CD4-positive, alpha-beta T cell treated with Interleukin-10 for 1 hour (primary cell): ENCODE results near the gene CASKIN1.

Experiments used
- DNase-seq: peaks from one replicate; pipeline ENCODE4 v3.0.0-alpha.2; 2020

Gene CASKIN1

DNA sequence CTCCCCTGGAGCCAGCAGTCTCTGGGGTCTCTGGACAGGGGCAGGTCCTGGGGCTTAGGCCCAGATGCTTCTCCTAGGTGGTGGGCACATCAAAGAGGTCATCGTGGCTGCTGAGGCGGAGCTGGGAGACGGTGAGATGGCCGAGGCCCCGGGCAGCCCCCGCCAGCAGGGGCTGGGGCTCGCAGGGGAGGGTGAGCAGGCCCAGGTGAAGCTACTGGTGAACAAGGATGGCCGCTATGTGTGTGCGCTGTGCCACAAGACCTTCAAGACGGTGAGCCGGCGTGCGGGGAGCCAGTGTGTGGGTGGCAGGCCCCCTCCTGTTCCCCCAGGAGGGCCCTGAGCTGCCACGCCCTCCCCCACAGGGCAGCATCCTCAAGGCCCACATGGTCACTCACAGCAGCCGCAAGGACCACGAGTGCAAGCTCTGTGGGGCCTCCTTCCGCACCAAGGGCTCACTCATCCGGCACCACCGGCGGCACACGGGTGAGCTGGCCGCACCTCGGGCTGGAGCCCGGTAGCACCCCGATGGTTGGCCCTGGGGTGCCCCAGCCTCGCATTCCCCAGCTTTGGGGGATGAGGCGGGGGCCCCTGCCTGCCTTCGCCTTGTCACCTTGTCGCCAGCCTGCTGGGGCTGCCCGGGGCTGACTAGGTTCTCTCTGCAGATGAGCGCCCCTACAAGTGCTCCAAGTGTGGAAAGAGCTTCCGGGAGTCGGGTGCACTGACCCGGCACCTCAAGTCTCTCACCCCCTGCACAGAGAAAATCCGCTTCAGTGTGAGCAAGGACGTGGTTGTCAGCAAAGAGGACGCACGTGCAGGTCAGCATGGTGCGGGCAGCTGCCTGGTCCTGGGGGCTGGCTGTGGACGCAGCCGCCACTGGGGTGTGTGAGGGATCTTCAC lies 35.9 kb upstream of the CASKIN1 start:
- DNase-seq = no peak

DNA sequence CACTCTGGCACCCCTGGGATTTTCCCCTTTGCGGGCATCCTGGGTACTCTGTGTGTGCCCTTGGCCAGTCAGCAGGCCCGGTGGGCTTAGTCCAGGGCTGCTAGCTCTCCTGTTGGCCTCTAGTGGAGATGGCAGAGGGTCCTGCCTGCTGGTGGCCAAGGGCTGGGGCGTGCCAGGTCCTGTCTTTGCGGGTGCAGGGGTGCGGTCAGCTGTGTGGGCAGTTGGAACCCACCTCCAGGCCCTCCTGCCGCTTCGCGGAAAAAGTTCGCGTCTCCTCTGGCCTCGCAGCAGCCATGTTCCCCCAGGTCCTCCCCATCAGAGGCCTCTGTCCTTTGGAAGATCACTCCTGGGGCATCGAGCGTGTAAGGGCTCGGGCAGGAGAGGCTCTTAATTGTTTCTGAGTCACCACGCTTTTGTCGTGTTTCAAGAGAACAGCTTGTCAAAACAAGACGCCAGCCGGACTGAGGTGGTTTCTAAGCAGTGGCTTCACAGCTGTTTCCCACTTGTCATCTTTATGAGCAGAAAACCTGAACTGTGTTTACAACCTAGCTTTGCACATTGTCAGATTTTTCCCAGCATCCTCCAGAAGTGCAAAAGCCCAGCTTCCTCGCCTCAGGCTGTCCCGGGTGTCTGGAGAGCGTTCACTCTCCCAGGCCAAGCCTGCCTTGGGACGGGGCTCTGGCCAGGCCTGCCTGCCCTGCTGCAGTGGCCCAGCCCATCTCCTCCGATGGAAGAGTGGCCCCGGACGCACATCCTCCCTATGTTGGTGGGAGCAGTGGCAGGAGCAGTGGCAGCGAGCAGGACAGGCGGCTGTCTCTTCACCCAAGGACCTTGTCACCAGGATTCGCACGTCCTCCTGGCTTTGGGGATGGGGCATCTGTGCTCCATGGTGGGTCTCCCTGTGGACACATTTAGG lies 34.9 kb upstream of the CASKIN1 start:
- no peak for DNase-seq

DNA sequence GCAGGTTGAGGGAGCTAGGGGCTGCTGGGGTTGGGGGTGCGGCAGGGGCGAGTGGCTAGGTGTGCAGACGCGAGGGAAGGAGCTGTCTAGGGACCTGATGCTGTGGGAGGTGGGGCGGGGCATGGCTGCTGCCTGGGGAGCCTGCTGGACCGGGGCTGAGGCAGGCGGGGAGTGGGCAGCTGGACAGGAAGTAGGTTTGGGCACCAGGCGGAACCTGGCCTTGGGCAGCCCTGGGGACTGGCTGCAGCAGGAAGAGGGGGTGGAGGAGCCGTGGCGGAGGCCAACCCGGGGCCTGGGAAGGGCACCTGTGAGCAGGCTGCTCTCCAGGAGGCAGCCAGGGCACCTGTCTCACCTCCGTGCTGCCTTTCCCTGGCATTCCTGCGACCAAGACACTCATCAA lies 34.0 kb upstream of the CASKIN1 start:
- no peak for DNase-seq

DNA sequence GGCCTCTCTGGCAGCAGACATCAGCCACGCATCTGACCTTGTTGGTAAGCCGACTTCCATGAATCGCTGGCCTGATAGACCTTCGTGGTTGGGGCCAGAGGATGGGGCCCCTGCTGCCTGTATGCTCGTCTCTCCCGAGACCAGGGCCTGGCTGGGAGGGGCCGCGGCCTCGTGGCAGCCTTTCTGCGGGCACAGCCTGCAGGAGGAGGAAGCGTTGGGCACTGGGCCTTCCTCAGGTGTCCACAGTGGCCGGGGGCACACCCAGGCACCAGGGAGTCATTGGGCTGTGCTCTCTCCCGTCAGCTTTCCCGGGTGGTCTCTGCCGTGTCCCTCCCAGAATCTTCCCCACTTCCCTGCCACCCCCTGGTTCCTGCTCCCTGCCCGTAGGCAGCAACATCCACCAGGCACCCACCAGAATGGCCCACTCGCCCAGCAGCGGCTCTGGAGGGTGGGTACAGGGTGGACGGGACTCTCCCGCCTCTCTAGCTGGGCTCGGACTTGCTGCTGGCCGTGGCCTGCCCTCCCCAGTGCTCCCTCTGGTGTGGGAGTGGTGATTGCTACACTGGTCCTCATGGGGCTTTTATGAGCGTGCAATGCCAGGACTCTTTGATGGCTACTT lies 33.3 kb upstream of the CASKIN1 start:
- DNase-seq = no peak

DNA sequence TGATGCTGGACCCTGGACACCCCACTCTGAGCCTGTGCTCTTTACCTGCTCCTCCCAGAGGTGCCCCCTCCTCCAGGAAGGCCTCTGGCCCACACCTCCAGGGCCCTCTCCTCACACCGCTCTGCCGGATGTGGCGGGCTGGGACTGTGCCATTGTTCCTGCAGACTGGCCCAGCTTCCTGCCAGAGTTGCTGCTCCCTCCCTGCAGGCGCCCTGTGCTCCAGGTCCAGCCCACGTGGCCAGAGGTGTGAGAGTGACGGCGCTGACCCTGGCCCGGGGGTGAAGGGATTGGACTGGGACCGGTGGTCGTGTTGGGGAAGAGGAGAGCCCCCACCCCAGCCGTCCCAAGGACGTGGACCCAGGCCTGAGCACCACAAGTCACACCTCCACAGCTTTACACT lies 32.7 kb upstream of the CASKIN1 start:
- DNase-seq = no peak

DNA sequence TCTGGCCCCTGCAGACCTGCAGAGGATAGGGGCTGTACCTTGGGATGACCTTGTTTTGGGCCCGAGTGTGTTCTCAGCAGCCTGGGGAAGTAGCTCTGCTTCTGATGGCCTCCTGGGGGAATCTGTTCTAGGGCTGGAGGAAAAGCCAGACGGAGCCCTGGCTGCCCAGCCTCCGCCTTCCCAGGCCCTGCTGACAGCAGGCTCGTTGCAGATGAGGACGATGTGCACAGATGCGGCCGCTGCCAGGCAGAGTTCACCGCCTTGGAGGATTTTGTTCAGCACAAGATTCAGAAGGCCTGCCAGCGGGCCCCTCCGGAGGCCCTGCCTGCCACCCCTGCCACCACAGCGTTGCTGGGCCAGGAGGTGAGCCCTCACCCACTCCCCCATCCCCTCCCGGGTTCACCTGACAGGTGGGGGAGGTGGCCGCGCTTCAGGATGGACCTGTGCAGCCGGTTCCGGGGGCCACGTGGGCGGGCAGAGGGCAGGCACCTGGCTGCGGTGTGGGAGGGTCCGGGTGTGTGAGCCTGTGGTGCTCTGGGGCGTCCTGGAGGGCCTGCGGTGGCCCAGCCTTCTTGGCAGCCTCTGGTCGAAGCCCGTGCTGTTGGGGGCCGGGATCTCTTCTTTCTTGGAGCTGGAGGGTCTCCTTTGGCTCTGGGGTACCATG lies 31.9 kb upstream of the CASKIN1 start:
- no peak for DNase-seq

DNA sequence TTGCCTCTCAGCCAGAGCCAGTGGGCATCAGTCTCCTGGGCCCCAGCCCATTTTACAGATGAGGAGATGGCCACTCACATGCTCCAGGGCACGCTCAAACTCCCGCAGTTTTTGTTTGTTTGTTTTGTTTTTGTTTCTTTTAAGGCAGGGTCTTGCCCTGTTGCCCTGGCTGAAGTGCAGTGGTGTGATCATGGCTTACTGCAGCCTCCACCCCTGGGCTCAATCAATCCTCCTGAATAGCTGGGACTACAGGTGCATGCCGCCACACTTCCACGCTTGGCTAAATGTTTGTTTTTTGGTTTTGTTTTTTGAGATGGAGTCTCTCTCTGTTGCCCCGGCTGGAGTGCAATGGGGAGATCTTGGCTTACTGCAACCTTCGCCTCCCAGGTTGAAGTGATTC lies 30.5 kb upstream of the CASKIN1 start:
- DNase-seq = no peak

DNA sequence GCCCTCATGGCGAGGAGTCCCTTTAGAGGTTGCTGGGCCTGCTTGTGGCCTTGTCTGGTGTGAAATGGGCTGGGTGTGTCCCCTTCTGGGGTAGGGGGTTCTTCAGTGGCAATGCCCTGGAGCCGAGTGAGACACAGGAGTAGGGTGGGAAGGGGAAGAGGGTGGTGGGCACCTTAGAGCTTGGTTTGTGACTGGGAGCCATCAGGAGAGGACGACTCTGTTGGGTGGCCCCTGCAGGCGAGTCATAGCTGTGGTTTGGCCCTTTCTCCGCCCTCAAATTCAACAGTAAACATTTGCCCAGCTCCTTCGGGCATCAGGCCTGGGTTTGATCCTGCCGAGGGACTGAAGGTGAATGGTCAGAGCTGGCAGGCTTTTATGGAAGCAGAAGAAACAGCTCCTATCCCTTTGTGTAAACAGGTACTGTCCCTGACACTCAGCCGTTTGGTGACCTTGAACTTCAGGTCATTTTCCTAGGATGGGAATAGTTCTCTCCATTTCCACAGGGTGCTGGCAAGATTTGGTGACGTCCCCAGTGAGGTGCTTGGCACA lies 29.9 kb upstream of the CASKIN1 start:
- no peak for DNase-seq

DNA sequence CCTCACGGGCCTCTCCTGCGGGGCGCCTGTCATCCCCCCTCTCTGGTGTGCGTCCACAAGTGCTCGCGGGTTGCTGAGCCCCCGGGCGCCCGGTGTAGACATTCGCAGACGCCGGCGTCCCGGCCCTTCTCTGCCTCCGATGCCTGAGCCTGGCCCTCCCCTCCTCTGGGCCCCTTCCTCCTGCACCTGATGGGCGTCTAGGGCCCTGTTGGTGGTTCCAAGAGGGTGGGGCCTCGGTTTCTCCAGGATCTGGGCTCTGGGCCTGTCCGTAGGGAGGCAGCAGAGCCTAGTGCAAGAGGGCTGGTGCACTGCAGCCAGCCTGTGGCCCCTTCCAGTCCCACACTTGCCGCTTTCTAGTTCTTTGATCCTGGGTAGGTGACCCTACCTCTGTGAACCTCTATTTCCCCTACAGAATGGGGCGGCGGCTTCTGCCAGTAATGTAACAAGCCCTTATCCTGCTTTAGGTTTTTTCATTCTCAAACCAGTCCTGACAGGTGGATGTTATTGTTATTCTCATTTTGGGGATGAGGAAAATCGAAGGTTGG lies 27.6 kb upstream of the CASKIN1 start:
- DNase-seq = peak; percentile 19

DNA sequence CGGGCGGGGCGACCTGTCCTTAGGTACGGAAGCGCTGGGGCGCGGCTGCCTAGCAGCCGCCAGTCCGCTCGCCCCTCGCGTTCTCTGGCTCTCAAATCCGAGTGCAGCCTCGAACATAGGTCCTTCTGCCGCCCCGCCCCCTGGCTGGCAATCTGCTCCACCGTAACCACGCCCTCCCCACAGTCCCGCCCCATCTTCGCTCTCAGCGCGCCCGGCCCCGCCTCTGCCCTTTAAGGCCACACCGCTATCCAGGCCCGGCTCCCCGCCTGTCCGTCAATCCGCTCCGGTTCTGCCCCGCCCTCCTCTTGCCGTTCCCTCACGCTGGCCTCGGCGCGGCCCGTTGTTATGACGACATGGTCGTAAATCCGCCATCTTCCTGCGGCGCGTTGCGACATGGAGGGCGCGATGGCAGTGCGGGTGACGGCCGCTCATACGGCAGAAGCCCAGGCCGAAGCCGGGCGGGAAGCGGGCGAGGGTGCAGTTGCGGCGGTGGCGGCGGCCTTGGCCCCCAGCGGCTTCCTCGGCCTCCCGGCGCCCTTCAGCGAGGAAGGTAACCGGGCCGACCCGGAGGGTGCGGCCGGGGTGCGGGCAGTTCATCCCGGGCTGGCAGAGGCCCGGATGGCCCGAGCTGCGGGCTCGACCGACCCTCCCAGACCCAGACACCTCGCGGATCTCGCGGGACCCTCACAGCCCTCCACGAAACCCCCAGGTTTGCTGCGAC lies 27.0 kb upstream of the CASKIN1 start, which contains the start of gene E4F1:
Gene E4F1, plus strand, starts transcription at position 371 of the 721 bp plus-strand sequence. Its CDS starts 23 bp downstream, at position 394.
- DNase-seq = peak; percentile 99

DNA sequence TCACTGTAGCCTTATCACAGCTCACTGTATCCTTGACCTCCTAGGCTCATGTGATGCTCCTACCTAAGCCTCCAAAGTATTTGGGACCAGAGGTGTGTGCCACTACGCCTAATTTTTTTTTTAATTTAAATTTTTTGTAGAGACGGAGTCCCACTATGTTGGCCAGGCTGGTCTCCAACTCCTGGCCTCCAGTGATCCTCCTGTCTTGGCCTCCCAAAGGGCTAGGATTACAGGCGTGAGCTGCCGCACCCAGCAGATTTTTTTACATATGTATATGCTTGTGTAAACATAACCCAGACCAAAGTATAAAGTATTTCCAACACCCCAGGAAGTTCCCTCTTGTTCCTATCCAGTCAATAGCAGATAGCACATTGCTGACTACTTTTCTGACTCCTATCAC lies 19.9 kb upstream of the CASKIN1 start:
- DNase-seq = no peak

DNA sequence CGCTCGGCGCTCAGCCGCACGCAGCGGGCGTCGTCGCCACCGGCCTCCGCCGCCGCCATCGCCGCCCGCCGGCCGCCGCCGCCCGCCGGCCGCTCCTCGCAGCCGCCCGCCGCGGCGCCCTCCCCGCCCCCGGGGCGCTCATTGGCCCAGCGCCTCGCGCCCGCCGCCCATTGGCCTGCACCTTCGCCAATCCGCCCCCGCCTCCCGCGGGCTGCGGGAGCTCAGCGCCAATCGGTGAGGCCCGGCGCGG lies 18.2 kb upstream of the CASKIN1 start, which contains the start of gene PGP:
Gene PGP, minus strand, starts transcription at position 122 of the 250 bp plus-strand sequence. Its CDS starts 63 bp downstream, at position 59.
- DNase-seq = no peak

DNA sequence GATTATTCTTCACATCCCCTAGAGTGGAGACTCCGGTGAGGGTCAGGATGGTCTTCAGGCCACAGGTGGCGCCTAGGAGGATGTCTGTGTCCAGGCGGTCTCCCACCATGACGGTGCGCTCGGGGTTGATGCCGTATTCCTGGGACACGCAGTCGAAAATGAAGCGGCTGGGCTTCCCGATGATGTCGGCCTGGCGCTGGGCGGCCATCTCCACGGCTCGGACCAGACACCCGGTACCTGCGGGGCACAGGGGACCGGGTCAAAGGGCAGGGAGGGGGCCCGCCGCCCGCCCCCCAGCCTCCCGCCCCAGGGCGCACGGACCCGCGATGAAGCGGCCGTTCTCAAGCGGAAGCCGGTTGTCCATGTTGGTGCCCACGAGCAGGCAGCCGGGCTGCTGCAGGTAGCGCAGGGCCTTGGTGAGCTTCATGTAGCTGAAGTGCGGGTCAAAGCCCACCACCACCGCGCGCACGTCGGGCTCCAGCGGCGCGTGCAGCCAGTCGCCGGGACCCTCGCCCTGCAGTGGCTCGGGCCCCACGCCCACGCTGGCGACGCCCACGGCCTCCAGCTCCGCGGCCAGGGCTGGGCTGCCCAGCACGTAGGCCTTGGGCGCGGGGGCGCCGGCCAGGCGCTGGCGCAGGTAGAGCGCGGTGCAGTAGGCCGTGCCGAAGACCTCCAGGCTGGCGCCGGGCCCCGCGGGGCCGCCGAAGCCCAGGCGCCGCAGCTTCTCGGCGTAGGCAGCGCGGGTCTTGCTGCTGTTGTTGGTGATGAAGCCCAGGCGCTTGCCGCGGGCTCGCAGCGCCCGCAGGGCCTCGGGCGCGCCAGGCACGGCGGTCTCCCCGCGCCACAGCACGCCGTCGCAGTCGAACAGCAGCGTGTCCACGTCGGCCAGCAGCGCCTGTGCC lies 17.7 kb upstream of the CASKIN1 start:
- no peak for DNase-seq

DNA sequence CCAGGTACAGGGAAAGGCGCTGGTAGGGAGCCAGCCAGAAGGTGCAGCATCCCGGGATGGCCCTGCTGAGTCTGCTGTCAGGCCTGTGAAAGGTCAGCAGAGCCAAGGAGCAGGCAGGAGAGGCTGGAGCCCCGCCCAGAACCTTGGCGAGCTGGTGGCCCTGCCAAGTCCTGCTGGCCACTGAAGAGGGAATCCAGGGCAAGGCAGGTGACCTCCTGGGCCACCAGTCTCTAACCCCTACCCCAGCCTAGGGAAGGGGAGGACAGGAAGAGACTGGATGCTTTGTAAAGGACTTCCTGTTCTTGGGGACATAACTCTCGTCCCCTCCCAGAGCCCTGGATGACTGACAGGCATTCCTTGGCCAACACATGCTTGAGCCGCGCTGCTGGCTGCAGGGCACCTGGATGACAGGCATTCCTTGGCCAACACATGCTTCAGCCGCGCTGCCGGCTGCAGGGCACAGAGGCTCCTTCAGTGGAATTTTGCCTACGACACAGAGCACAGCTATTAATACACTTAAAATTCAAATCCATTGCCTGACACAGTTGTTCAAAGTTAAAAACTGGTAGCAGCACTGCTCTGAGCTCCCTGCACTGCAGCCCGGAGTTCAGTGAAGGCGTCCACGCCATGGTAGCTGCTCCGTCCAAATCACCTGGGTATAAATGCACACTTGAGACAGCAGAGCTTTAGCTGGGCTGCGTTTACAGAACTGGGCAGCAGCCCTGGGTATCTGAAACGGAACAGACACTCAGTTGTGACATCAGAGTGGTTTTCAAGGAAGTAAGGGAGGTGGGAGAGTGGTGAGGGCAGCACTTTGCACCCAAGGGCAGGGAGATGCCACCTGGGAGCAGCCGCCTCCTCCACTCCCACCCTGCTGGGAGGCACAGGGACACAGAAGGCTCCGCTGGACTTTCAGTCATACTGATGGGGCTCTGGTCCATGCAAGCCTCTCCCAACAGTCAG lies 16.2 kb upstream of the CASKIN1 start:
- no peak for DNase-seq

DNA sequence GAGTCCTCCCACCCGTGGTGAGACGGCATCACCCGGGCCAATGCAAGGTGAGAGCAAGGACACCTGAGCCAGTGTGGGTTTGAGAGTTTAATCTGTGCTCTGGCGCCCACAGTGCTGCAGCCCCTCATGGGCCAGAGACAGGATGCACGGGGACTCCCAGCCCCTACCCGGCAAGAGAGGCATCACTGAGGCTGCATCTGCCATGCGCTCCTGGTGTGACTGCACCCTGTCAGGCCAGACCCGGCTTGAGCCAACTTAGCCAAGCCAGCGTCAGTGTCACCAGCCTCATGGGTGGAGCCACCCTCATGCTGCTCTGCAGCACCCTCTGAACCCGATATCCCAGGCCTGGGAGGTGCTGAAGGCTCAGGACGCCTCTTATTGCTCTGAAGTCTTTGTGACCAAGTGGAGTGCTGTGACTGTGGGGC lies 15.5 kb upstream of the CASKIN1 start:
- no peak for DNase-seq

DNA sequence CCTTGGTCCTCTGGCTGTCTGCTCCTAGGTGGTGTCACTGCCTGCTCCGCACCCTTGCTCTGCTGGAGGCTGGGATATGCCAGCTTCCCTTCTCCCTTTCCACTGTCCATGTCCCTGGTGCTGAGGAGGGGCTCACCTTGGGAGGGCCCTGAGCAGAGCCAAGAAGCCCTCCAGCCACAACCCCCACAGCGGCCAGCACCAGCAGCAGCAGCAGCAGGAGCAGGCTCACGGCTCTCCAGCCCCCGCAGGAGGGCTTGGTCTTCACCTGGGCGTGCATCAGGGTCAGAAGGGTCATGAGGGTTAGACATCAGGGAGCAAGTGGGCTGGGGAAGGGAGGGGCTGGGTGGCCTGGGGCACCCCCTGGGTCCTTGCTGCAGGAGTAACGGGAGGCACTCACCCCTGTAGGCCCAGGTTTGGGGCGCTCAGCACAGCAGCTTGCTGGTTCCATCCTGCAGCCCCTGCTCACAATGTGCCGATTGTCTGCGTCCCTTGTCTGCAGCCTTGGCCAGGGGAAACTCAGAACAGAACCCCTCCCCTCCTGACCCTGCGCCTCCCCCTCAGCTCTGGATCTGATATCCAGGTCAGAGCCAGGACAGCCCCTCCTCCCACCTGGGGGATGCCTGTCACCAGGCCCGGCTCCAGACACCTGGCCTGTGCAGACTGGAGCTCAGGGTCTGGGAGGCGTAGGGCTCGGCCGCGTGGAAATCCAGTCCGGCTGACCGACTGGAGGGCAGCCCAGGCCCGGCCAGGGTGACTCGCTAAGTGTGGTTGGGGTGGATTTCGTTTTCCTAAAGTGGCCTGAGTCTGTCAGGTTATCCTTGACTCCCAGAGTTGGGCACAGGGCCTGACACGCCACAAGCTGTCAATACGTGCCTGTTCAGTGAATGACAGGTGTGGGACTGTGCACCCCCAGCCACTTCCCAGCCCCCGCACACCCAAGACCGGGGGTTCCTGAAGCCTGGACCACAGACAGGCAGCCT lies 14.3 kb upstream of the CASKIN1 start, which contains the start of gene BRICD5:
Gene BRICD5, minus strand, starts transcription at position 478 of the 980 bp plus-strand sequence. Its CDS starts 30 bp downstream, at position 448.
- no peak for DNase-seq

DNA sequence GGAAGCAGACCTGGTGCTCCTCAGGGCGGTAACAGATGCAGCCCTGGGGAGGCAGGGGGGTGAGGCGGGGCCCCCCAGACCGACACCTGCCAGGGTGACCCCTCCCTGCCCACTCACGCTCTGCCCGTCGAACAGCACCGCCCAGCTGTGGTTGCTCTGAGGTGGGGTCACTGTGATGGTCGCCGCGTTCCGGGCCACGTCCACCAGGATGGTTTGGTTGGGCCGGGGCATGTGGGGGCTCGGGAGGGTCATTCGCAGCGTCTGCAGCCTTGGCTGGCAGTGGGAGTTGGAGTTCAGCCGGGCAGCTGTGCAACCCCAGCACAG lies 13.6 kb upstream of the CASKIN1 start:
- DNase-seq = no peak
